SK-N-SH (cell line): ENCODE data around the gene TNFRSF4.

Experiments
- CTCF ChIP-seq: fragments of 200-600 bp; sonication (generic); IDR thresholded peaks from 2 replicates; pipeline ENCODE4 v1.6.1; 2017; ENCODE audit warnings: antibody characterized with exemption, mild to moderate bottlenecking, moderate library complexity
- EP300 ChIP-seq, 2 experiments: IDR thresholded peaks; 2 replicates each; pipeline versions ENCODE4 v1.4.0 to v1.6.1; 2012; ENCODE audit warnings: borderline replicate concordance in 1 of 2, low read depth in 1 of 2, low read length in 1 of 2
- EZH2phosphoT487 ChIP-seq: fragments of 200-600 bp; sonication (generic); IDR thresholded peaks from 2 replicates; pipeline ENCODE4 v1.6.1; 2017; ENCODE audit warnings: low read depth, mixed run types, mild to moderate bottlenecking, antibody characterized with exemption, moderate library complexity, borderline replicate concordance
- GATA2 ChIP-seq: sonication (generic); formaldehyde crosslinking; IDR thresholded peaks from 2 replicates; pipeline ENCODE4 v1.5.0; 2020; ENCODE audit warnings: mild to moderate bottlenecking, missing genetic modification reagents
- POLR2AphosphoS5 ChIP-seq: IDR thresholded peaks from 2 replicates; pipeline ENCODE4 v1.6.1; 2012; ENCODE audit warnings: low read depth, low read length
- REST ChIP-seq: IDR thresholded peaks from 2 replicates; pipeline ENCODE4 v1.6.1; 2012; ENCODE audit warnings: mild to moderate bottlenecking, low read depth, low read length, moderate library complexity
- TAF1 ChIP-seq: IDR thresholded peaks from 2 replicates; pipeline ENCODE4 v1.6.1; 2012; ENCODE audit warnings: low read depth, mild to moderate bottlenecking, low read length, moderate library complexity, borderline replicate concordance
- TEAD4 ChIP-seq: IDR thresholded peaks from 2 replicates; pipeline ENCODE4 v1.4.0; 2012; ENCODE audit warnings: mild to moderate bottlenecking, borderline replicate concordance; ENCODE audit not compliant: insufficient read depth
- USF1 ChIP-seq: IDR thresholded peaks from 2 replicates; pipeline ENCODE4 v1.4.0; 2012; ENCODE audit warnings: low read depth, borderline replicate concordance
- YY1 ChIP-seq: IDR thresholded peaks from 2 replicates; pipeline ENCODE4 v1.4.0; 2012; ENCODE audit warnings: low read depth, mild to moderate bottlenecking

- no peak for TF ChIP-seq TAF1
- TF ChIP-seq CTCF = no peak
- TF ChIP-seq EP300 (IDR thresholded peaks at IDR 0.05; ENCODE audit: borderline replicate concordance in 1 of 2, low read depth in 1 of 2, low read length in 1 of 2) = no peak
- TF ChIP-seq REST = no peak
- TF ChIP-seq EZH2phosphoT487 = no peak
- TF ChIP-seq USF1 = no peak
- no peak for TF ChIP-seq GATA2
- no peak for TF ChIP-seq POLR2AphosphoS5
- TF ChIP-seq YY1 = no peak
- TF ChIP-seq TEAD4 = no peak
Observed at GRCh38 chr1:1232208-1232795, 18.3 kb upstream of the TNFRSF4 start, which contains the start of gene B3GALT6.
